ENCODE data around the gene TMC4.
A peak's percentile ranks its signal among the peaks of the same experiment; 100 is the strongest.
"Not testable (repeated sequence)": the region's sequence is repeated elsewhere in the genome, so short reads cannot be mapped to it uniquely, and the experiment has no call there.

The TMC4 gene

GRCh38 chr19:54201980-54202379 lies 29.0 kb upstream of the TMC4 start:
- DNase-seq, result no peak

- DNase-seq, result no peak
These were observed 28.3 kb upstream of the TMC4 start for GRCh38 chr19:54201172-54201701.

- DNase-seq, result no peak
These were observed 26.4 kb upstream of the TMC4 start for GRCh38 chr19:54199401-54199800.

- DNase-seq, result no peak
These were observed 24.2 kb upstream of the TMC4 start for GRCh38 chr19:54197121-54197520.

- no peak for DNase-seq
These were observed 23.6 kb upstream of the TMC4 start for GRCh38 chr19:54196536-54196935.

- not testable (repeated sequence) for DNase-seq
These were observed 21.5 kb upstream of the TMC4 start for GRCh38 chr19:54194463-54194862.

- no peak for DNase-seq
These were observed 20.1 kb upstream of the TMC4 start for GRCh38 chr19:54193011-54193410.

- no peak for DNase-seq
These were observed 19.0 kb upstream of the TMC4 start for GRCh38 chr19:54191811-54192453.

- DNase-seq, result peak; percentile 98
These were observed 18.3 kb upstream of the TMC4 start, which contains the start of gene TSEN34 for GRCh38 chr19:54191011-54191810. TSEN34 (plus strand) TSS chr19:54191308; CDS start chr19:54191365, 57 bp downstream.

- peak; percentile 99 for DNase-seq
These were observed 17.6 kb upstream of the TMC4 start for GRCh38 chr19:54190503-54191010.

- DNase-seq, result peak; percentile 100
These were observed 17.0 kb upstream of the TMC4 start for GRCh38 chr19:54189735-54190502.

GRCh38 chr19:54189145-54189734 lies 16.3 kb upstream of the TMC4 start, which contains the start of gene MBOAT7:
MBOAT7 (minus strand) TSS chr19:54189580; CDS start chr19:54188508, 1,072 bp downstream.
- DNase-seq, result no peak

- no peak for DNase-seq
These were observed 15.4 kb upstream of the TMC4 start for GRCh38 chr19:54188215-54188871.

- no peak for DNase-seq
These were observed 14.0 kb upstream of the TMC4 start for GRCh38 chr19:54186934-54187381.

GRCh38 chr19:54186351-54186750 lies 13.4 kb upstream of the TMC4 start:
- DNase-seq, result no peak

GRCh38 chr19:54183431-54183830 lies 10.5 kb upstream of the TMC4 start:
- no peak for DNase-seq

- DNase-seq, result not testable (repeated sequence)
These were observed 8.9 kb upstream of the TMC4 start for GRCh38 chr19:54181894-54182293.

- no peak for DNase-seq
These were observed 7.7 kb upstream of the TMC4 start for GRCh38 chr19:54180691-54181091.

GRCh38 chr19:54179921-54180461 lies 7.0 kb upstream of the TMC4 start:
- DNase-seq, result peak; percentile 87

GRCh38 chr19:54179262-54179852 lies 6.4 kb upstream of the TMC4 start:
- no peak for DNase-seq

All from retina (tissue), 1 donor.